ENCODE results near the gene GAS2L1.

The GAS2L1 gene

GRCh38 chr22:29275819-29276565 is 30.5 kb upstream of the GAS2L1 start:
- no peak for DNase-seq (ENCODE audit: low read depth)

GRCh38 chr22:29277927-29278326 is 28.5 kb upstream of the GAS2L1 start:
- DNase-seq (ENCODE audit: low read depth) = no peak

GRCh38 chr22:29284196-29284595 is 22.3 kb upstream of the GAS2L1 start:
- no peak for DNase-seq (ENCODE audit: low read depth)

- no peak for DNase-seq (ENCODE audit: low read depth)
These were observed 17.6 kb upstream of the GAS2L1 start for GRCh38 chr22:29288837-29289236.

- DNase-seq (ENCODE audit: low read depth) = no peak
These were observed 16.4 kb upstream of the GAS2L1 start for GRCh38 chr22:29290061-29290460.

- no peak for DNase-seq (ENCODE audit: low read depth)
These were observed 15.2 kb upstream of the GAS2L1 start for GRCh38 chr22:29291215-29291614.

GRCh38 chr22:29292379-29292778 is 14.1 kb upstream of the GAS2L1 start:
- DNase-seq (ENCODE audit: low read depth) = no peak

- no peak for DNase-seq (ENCODE audit: low read depth)
These were observed 7.8 kb upstream of the GAS2L1 start for GRCh38 chr22:29298641-29299040.

GRCh38 chr22:29299136-29299900 is 7.1 kb upstream of the GAS2L1 start:
- DNase-seq (ENCODE audit: low read depth) = no peak

GRCh38 chr22:29300467-29300806 is 6.0 kb upstream of the GAS2L1 start:
- DNase-seq (ENCODE audit: low read depth) = no peak

GRCh38 chr22:29300807-29301601 is 5.4 kb upstream of the GAS2L1 start:
- DNase-seq (ENCODE audit: low read depth) = no peak

- no peak for DNase-seq (ENCODE audit: low read depth)
These were observed 4.6 kb upstream of the GAS2L1 start for GRCh38 chr22:29301716-29302401.

- DNase-seq (ENCODE audit: low read depth) = no peak
These were observed 4.1 kb upstream of the GAS2L1 start for GRCh38 chr22:29302402-29302680.

GRCh38 chr22:29302681-29303465 is 3.6 kb upstream of the GAS2L1 start:
- no peak for DNase-seq (ENCODE audit: low read depth)

GRCh38 chr22:29305836-29306174 is 645 bp upstream of the GAS2L1 start:
- no peak for DNase-seq (ENCODE audit: low read depth)

- DNase-seq (ENCODE audit: low read depth) = no peak
These were observed 565 bp downstream of the GAS2L1 start for GRCh38 chr22:29306835-29307595.

- no peak for DNase-seq (ENCODE audit: low read depth)
These were observed 1.2 kb downstream of the GAS2L1 start for GRCh38 chr22:29307596-29308147.

GRCh38 chr22:29308148-29308790 is 1.8 kb downstream of the GAS2L1 start:
- no peak for DNase-seq (ENCODE audit: low read depth)

- no peak for DNase-seq (ENCODE audit: low read depth)
These were observed 2.4 kb downstream of the GAS2L1 start for GRCh38 chr22:29308791-29309262.

Measured in stimulated activated CD8-positive, alpha-beta memory T cell treated with anti-CD3 and anti-CD28 coated beads, Interleukin-7, amount 100 ng/mL, for 24 hours (primary cell).